Stimulated activated CD4-positive, alpha-beta T cell treated with anti-CD3 and anti-CD28 coated beads, Interleukin-1b, Interleukin-23, amount 100 ng/mL, for 24 hours (primary cell): ENCODE results near the gene TTLL11.
"Not testable (repeated sequence)": the region's sequence is repeated elsewhere in the genome, so short reads cannot be mapped to it uniquely, and the experiment has no call there.

Experiments
- DNase-seq, 4 experiments: peaks; one replicate each; pipeline ENCODE4 v3.0.0-alpha.2; 2020; ENCODE audit warnings: low read depth in 4 of 4, low spot score in 1 of 4

Gene TTLL11

DNA sequence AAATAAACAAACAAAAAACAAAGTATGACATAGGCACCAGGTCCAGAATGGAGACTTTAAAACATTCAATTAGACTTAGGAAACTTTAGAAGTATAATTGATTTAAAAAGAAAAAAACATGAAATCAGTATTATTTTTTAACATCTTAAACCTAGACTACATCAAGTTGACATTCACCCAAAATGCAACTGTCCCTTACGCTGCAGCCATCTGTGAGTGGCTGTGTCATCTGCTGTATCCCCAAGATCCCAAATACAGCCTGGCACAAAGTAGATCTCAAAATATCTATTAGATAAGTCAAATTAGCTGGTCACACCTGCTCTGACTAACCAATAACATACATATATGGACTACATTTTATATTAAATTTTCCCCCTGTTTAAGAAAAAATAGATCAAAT is 7.8 kb downstream of the TTLL11 start:
- DNase-seq: no peak

DNA sequence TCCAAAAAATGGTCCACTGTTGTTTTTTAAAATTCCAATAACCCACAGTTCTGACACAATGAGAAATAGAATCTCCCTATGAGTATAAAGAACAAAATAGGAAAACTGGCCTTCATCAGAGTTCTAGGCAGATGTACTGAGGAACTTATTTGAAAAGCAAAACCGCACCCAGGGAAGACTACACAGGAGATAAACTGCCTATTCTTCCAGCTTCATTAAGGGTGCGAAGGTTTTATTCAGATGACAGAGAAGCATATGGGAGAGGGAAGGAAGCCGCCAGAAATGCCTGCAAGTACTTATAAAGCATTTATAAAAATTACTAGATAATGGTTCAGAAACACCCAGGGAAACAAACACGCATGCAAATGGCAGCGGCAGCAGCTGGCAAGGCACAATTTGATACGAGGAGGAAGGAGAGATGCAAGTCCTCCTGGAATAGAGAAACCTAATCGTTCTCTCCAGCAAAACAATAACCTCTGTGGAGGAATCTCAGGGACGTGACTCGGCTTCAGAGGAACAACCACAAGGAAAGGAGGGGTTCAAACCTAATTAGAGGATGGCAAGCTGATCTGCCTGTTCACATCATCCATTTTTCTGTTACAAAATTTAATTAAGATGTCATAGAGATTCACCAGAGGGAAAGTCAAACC is 9.0 kb downstream of the TTLL11 start:
- DNase-seq: no peak

DNA sequence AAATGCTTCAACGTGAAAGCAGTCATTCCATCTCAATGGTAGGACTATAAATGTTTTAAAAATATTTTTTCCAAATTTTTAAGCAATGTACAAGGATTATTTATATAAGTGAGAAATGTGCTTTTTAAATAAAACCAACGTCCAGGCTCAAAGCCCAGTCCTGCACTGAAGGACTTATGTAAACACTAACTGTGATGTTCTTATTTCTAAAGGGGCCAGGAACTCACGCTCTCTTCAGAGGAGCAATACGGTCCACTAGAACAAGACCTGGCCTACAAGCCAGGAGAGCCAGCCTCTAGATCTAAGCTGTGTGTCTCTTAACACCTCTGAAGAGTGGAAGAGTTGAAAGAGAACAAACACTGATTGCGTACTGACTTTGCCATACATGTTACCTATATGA is 12.1 kb downstream of the TTLL11 start:
- DNase-seq: no peak

DNA sequence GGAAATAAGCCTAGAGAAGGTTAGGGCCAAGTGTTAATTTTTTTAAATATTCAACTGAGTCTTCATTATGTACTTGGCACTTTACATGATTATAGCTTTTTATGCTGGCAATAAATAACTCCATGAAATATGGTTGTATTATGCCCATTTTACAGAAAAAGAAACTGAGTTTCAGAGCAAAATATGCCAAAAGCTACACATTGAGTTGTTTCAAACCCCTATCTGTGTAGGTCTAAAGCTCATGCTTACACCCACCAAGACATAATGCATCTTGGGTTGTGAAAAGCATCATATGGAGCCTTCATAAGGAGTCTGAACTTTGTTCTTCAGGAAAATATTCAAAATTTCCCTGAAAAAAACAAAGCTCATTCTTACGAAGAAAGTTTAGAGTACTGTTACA is 14.6 kb downstream of the TTLL11 start:
- no peak for DNase-seq

DNA sequence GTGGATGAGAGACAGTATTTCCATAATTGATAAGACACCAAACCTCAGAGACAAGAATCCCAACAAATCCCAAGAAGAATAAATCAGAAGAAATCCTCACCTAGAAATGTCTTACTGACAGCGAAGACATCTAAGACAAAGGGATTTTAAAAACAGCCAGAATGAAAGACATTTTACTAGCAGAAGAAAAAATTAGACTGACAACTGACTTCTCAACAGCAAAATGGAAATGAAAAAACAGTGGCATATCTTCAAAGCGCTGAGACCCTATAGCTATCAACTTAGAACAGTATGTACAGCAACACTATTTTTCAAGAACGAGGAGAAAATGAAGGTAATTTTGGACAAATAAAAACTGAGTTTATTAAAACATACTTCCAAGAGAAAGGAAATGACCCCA is 16.3 kb downstream of the TTLL11 start:
- no peak for DNase-seq

DNA sequence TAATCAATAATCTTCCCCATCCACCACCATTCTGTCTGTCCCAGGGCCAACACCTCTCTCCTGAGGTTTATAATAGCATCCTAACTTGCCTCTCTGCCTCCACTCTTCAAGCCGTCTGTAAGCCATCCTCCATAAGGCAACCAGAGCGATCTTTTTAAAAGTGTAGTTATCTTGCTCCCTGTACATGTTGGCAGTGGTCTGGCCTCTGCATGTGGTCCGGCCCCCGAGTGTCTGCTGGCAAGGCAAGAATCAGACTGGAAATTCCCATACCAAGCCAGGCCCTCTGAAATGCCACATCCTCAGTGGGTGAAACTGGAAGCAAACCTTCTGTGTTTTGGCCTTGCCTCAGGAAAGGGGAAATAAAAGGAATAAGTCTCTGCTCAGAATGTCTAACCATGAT is 17.0 kb downstream of the TTLL11 start:
- DNase-seq: no peak

DNA sequence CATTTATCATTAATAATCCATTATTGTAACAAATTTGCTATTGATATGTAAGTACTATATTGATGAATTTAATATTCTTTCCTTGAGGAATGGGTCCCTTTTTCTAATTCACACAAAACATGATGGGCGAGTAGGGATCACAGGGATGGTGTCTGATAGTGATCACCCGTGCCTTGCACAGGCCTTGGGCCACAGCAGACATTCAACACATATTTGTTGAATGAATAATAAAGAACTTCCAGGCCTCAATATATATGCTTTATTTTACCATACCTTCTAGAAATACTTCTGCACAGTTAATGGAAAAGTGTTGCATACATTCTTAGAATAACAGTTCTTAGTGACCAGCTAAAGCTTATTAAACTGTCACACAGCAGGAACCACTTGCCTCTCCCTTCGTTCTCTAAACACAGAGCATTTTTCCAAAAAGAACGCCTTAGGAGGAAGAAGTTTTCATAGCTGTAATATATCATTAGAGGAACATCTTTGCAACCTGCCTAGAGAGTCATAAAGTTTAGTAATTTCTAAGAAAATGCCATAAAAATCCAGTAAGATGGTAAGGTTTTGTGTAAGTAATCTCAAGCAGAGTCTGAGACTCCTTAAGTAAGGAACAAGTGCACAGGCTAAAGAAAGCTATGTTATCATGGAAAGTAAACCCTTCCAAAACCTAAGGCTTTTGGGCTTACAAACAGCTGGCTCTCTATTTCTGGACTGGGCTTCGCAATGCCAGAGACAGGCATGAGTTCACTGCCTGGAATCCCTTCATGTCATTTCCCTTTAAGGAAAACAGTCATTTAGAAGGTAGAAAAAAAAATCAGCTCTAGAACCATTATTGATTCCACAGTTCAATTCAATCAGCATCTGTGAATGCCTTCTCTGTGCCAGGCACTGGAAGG is 17.7 kb downstream of the TTLL11 start:
- no peak for DNase-seq

DNA sequence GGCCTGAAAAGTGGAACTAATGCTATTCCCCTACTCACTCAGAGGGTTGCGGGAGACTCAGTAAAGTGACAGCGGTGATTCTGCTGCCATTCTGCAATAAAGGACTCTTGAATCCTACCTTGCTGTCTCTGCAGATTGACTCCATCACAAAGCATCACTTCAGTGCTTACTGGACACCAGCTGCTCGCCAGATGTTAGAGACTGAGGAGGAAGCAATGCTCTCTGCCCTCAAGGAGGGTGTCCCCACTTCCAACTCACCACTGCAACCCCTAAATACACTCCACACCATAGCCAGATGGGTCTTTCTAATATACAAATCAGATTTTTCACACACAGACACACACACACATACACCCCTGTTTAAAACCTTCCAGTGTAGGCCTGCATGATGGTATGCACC is 21.4 kb downstream of the TTLL11 start:
- no peak for DNase-seq

DNA sequence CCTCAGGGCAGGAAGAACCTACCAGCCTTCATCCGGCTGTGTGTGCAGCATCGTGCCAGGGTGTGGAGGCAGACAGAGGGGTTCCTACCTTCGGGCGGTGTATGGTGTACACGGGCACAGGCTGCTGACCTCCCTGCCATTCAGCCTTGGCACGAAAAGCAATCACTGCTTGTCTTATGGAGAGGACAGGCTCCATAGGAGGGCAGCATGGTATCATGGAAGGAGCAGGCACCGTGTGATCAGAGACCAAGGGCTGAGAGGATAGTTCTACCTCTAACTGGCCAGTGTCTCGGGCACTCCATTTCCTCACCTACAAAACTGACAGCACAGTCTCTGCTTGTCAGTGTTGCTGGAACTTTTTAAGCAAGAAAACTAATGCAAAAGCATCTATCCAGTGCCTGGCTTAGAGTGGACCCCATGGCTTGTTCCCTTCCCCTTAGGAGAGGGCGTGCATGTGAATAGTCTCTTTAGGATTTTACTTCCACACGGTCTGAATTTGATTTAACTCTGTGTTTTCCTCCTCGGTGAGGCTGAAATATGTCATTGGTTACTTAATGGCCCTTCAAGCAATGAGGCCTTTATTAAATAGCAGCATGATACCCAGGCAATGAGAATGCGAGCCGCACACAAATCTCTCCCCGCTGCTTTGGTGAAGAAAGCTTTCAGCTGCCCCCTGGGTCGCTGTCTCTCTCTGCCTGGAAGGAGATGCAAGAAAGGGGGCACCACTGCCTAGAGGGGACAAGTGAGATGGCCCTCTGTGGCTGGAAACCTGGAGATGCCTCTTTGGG is 22.2 kb downstream of the TTLL11 start:
- no peak for DNase-seq

DNA sequence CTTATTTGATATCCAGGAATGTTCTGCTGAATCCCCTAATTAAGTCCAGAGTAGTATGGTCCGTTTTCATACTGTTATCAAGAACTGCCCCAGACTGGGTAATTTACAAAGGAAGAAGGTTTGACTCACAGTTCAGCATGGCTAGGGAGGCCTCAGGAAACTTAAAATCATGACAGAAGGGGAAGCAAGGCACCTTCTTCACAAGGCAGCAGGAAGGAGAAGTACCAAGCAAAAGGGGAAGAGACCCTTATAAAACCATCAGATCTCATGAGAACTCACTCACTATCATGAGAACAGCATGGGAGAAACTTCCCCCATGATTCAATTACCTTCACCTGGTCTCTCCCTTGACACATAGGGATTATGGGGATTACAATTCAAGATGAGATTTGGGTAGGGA is 26.4 kb downstream of the TTLL11 start:
- DNase-seq: not testable (repeated sequence)

DNA sequence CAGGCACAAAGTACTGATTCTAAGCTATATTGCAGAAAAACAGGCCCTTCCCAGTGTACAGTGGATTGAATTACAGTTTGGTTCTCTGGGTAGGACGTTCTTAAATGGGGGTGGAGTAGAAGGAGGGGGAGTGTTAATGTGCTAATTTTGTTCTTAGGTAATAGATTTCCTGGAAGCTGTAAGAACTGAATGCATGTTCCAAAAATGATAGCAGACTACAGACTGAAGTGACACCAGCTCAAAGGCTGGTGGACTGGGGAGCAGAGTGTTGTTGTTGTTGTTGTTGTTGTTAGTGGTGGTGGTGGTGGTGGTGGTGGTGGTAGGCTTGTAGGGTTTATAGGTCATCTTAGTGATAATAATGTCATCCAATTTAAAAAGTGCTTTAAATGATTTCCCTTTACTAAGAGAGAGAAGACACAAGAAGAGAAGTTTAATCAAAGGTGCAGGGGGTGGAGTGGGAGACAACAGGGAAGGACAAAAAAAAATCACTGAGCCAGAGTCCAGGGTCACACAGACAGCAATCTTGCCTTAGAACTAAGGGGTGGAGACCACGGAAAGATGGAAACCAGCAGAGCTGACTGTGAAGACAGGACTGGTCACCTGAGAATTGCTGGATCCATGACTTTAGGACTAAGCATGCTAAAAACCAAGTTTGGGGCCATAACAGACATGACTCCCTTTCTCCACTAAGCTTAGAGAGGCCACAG is 27.0 kb downstream of the TTLL11 start:
- DNase-seq: no peak

DNA sequence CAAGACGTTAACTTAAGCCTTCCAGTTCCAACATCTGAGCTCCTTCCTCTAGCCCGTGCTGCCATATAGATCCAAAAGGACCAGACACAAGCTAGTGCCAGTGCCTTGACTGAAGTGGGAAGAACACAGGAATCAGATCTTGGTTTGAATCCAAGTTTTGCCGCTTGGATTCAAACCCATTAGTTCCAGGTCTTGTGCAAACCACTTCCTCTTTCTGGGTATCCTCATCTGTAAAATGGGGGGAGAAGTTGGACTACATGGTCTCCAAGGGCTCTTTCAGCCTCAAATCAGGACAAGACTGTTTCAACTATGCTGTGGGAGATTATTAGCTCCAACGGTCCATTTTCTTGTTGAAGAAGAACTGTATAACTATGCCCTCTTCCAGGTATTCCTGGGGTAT is 32.6 kb downstream of the TTLL11 start:
- DNase-seq: no peak

DNA sequence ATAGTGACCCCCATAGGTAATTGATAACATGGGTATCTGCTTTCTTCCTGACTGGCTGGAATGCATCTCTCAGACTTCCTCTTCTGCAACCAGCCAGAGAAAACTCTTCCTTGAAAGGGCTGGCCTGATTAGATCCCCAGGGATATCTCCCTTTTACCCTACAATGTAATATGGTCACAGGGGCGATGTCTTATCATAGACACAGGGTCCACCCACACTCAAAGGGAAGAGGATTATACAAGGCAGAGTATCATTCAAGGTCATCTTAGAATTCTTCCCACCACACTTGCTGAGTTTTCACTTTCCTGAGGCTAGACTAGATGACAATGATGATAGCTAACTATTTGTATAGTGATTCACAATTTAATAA is 33.2 kb downstream of the TTLL11 start:
- DNase-seq: no peak

DNA sequence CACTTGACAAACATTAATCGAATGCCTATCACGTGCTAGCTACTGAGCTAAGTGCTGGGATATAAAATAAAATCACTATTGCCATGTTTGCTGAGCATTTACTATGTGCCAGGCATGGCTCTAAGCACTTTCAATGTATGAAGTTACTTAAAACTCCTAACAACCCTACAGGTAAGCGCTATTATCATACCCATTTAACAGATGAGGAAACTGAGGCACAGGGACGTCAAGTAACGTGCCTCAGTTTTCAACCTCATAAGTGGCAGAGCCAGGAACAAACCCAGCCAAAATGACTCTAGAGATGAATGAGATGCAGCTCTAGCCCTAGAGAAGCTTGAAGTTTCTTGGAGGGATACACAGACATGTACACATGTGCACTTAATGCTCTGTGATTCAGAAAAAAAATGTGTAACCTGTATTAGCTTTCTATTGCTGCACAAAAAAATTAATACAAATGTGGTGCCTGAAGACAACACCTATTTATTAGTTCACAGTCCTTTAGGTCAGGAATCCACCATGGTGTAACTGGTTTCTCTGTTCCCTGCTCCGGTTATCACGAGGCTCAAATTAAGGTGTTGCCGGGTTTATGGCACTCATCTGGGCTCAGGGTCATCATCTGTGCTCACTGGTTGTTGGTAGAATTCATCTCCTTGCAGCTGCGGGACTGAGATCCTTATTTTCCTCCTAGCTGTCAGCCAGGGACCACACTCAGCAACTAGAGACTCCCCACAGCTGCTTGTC is 33.7 kb downstream of the TTLL11 start:
- DNase-seq: no peak

DNA sequence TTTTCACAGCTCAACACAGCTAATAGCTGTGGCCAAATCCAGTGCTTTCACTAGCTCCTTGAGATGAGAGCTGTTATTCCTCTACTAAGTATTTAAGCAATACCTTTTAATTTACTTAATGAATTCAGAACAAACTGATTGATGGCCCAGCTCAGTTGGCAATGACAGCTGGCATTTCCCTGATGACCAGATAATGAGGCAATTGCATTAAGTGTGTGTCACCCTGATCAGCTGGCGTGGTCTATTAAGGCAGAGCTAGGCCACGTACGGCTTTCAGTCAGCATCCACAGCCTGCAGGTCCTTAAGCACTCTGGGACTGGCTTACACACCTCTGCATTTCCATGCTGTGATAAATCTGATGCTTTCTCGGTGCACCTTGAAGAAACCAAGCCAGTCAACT is 34.4 kb downstream of the TTLL11 start:
- no peak for DNase-seq

DNA sequence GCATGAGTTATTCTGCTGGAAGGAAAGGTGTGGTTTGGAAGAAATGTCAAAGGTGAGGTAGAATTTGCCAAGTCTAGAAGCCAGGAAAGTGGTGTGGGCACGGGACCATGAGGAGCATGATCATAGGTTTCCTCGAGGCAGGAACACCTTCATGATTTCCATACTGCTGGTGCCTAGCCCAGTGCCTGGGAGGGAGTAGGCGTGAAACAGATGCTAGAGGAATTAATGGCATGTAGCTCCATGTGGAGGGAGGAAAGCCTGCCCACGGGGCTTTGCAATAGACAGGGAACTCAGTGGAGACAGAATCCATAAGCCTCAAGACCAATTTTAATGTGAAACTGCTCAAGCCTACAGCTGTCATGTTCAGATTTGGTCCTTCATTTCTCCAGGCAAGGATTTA is 35.1 kb downstream of the TTLL11 start:
- no peak for DNase-seq

DNA sequence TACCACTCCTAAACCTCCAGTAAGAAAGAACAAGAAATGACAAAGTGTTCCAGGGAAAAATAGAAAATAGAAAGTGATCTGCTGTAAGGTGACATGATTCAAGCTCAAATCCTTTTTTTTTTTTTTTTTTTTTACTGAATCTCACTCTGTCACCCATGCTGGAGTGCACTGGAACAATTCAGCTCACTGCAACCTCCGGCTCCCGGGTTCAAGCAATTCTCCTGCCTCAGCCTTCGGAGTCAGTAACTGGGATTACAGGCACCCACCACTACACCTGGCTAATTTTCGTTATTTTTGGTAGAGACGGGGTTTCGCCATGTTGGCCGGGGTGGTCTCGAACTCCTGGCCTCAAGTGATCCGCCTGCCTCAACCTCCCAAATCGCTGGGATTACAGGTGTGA is 35.9 kb downstream of the TTLL11 start:
- DNase-seq: no peak

DNA sequence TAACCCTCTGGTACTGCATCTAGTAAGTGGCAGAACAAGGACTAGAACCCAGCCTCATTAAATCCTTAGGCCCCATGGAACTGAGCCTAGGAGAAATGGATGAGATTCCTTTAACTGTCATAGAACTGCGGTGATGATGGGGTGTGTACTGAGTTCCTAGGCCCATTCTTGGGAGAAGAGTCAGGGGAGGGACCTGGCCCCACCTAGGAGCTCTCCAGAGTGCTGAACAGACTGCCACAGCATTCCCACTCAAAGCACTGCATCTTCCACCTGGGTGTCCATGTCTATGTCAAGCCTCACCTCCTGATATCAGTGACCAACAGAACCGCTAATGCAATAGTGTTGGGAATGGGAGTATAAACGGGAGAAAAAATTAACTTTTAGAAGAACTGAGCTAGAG is 36.6 kb downstream of the TTLL11 start:
- no peak for DNase-seq

DNA sequence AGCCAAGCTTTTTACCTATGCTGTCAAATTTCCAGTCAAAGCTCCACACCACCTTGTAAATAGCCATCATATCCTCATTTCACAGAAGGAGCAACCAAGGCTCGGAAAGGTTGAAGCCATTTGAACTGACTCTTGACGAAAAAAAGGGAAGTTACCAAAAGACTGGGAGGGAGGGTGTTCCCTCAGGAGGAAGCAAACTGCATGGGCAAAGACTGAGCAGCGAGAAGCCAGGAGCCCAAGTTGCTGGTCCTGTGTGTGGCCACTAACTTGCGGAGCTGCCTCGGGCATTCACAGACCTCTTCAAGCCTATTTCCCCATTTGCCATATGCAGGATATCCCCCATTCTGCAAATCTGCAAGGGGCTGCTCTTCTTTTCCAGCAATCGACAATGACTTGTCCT is 37.4 kb downstream of the TTLL11 start:
- DNase-seq: no peak

DNA sequence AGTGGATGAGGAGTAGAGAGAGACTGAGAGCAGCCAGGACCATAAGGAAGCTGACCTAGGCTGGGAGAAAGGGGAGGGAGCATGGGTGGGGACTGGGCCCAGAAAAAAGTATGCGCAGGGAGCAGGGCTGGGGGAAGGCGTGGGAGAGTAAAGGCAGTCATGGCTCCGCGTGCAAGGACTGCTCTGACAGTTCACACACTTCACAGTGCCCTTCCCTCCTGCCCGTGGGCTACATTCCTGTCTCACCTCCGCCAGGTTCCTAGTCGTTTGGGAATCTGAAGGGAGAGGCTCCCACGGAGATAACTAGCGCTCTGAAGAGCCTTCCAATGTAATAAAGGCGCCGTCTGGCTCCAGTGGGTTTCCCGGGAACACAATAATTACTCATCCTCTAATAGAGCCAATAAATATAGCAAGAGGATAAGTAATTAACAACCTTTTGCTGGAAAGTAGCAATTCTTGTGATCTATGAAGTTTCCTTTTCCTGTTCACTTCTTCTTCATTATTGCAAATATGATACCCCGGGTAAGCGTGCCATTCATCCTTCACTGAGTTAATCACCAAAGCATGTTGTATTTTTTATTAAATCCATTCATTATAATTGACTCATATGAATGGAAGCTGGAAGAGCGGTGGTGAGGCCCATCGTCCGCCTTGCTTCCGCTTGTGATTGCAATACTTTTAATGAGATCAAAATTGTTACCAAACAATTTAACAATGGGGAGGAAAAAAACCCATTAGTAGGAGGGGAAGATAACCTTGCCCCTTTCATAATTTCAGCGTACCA is 39.3 kb downstream of the TTLL11 start:
- DNase-seq: no peak
